GM12892 (cell line): ENCODE measurements around the gene SLC25A39.
"Not testable (repeated sequence)": the region's sequence is repeated elsewhere in the genome, so short reads cannot be mapped to it uniquely, and the experiment has no call there.

Experiments used
- DNase-seq: peaks from one replicate; pipeline ENCODE4 v3.0.0; 2011; ENCODE audit not compliant: insufficient read length
- FAIRE-seq: peaks from 2 replicates; lab custom pipeline; 2011; peaks lifted over from hg19 to GRCh38; lab: Jason Lieb, UNC
- POLR2A ChIP-seq: IDR thresholded peaks from 2 replicates; pipeline ENCODE4 v1.6.1; 2011; ENCODE audit warnings: low read depth, low read length, control low read depth
- POLR2AphosphoS5 ChIP-seq: IDR thresholded peaks from 2 replicates; pipeline ENCODE4 v1.6.1; 2011; ENCODE audit warnings: low read depth, low read length, control low read depth
- TAF1 ChIP-seq: IDR thresholded peaks from 2 replicates; pipeline ENCODE4 v1.6.1; 2011; ENCODE audit warnings: low read depth, mild to moderate bottlenecking, control low read depth, low read length, borderline replicate concordance

SLC25A39 gene

DNA sequence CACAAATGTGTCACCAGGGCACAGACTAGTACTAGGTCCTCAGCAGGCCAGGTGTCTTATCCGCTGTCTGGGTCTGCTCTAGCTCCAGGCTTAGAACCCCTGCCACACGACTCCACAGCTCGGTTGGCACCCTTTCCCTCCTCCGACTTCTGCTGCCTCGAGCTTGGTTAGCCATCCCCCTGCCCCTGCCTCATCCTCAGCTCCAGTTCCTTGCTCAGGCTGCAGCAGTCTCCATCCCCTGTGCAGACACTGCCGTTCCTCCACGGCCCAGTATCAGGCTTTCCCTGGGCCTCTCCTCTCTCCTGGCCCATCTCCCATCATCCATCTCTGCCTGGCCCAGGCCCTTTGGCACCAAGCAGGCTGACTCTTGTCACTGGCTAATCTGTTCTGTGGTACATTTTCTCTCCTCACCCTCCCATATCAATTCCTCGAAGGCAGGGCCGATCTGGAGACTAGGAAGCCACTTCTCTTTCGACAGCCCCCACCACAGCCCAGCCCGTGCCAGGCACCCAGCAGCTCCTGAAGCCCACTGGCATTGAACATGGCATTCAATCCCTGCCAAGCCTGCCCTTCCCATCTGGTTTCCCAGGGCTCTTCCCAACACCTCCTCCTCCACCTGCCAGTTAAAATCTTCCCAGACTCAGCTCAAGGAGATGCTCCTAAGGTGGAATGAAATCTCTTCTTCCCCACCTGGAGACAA, 19.0 kb upstream of the SLC25A39 start:
- no peak for TF ChIP-seq POLR2A
- TF ChIP-seq POLR2AphosphoS5: no peak
- TF ChIP-seq TAF1: no peak
- FAIRE-seq (no peak), DNase-seq (no peak)

DNA sequence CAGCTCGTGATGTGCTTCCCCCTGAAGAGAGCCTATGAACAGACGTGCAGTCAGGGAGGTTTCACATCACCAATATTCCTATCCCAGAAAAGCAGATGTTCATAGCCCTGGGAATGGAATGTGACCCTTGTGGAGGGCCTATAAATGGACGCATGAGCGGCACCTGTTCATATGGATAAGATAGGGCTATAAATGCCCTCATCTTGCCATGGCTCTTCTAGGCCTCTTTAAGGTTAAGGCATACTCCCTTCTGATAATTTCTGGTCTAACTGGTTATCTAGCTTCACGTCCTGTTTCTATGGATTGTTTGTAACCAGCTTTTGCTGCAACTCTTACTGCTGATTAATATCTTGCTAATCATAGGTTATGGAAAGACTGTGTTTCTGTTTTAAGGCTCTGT, 15.9 kb upstream of the SLC25A39 start:
- DNase-seq, FAIRE-seq: not testable (repeated sequence)

DNA sequence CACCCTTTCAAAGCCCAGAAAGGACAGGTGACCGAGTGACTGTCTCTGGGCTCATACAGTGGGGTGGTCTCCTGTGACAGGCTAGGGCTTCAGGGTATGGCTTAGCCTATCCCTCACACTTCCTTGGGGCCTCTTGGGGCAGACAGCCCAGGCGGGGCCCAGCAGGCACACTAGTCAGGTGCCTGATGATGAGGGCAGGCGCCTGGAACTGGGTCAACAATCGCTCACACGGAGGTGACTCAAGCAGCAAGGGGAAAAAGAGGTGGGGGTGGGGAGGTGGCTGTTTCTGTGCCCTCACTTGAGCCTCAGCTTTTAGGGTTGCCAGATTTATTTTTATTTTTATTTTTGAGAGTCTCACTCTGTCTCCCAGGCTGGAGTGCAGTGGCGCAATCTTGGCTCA, 14.1 kb upstream of the SLC25A39 start:
- no peak for TF ChIP-seq POLR2AphosphoS5
- TF ChIP-seq POLR2A: no peak
- FAIRE-seq: no peak
- no peak for DNase-seq

DNA sequence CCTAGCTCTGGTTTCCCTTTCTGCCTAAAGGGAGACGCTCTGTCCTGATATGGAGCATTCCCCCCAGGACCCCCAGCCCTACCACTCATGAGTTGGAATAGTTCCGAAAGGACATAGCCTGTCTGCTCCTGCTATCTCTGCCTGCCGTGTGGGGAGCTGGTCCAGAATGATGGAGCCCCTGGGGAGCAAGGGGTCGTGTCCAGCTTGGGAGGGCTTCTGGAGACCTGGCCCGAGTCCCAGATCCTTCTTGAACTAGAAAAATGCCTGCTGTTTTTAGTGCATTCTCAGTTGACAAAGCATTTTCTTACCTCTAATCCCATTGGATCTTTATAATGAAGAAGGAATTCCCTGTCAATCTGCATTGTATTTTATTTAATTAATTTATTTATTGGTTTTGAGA, 11.3 kb upstream of the SLC25A39 start:
- FAIRE-seq (no peak), DNase-seq (no peak)
- no peak for TF ChIP-seq POLR2A
- TF ChIP-seq POLR2AphosphoS5: no peak
- TF ChIP-seq TAF1: no peak

DNA sequence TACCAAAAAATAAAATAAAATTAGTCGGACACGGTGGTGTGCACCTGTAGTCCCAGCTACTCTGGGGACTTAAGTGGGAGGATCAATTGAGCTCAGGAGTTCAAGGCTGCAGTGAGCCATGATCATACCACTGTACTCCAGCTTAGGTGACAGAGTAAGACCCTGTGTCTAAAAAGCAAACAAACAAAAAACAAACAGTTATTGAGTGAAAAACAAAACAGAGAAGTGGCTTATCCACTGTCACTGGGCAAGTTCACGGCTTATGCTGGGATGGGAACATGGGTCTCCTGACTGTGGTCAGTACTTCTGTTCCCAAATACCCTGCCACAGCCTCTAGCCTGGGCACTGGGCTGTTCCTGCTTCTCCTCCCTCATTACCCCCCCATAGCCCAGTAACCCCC, 10.9 kb upstream of the SLC25A39 start:
- FAIRE-seq (no peak), DNase-seq (no peak)
- no peak for TF ChIP-seq POLR2AphosphoS5
- no peak for TF ChIP-seq TAF1
- no peak for TF ChIP-seq POLR2A

DNA sequence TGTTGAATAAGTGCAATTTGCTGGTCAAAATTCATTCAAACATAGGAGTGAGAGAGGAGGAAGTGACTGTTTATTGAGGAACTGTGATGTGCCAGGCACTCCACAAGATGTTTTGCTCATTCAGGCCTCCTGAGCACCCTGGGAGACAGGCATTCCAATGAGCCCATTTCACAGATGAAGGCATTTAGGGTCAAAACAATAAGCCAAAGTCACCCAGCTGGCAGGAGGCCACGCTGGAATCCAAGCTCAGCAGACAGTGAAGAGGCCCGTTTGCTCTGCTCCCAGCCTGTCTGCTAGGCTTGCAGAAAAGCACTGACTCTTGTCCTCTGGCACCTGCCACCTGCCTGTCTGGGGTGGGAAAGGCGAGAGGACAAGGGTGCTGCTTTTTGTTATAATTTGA, 10.1 kb upstream of the SLC25A39 start:
- FAIRE-seq (no peak), DNase-seq (no peak)
- TF ChIP-seq TAF1 (no peak), POLR2AphosphoS5 (no peak), POLR2A (no peak)

DNA sequence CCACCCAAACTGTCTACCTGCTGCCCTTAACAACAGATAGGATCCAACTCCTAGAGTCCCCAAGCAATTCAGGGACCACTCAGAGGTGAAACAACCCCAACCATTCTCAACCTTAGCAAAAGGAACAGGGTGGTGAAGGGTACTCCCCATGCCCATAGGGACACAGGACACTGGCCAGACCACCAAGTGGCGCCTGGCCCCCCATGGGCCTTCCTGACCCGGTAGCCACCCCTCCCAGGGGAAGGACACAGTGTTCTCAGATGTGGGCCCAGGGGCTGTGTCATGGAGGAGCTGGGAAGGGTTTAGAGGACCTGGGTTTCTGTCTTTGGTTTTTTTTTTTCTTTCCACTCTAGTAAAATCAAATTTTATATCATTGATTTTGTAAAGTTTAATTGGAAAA, 9.7 kb upstream of the SLC25A39 start:
- TF ChIP-seq TAF1 (no peak), POLR2A (no peak), POLR2AphosphoS5 (no peak)
- no peak for DNase-seq
- no peak for FAIRE-seq

DNA sequence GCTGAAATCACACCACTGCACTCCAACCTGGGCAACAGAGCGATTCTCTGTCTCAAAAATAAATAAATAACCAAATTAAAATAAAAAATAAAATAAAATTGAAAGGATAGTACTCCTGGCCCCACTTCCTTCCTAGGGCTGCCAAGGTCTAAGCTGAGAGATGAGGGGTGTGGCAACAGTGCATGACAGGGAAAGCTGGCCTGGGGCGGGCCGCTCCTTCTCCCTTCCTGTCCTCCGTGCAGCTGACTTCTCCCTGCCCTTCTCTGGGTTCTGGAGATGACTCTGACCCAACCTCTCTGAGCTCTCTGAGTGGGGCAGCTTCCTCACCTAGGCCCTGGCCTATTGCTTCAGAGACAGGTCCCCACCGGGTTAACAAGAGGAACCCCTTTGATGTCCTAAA, 8.7 kb upstream of the SLC25A39 start:
- no peak for TF ChIP-seq POLR2A
- TF ChIP-seq POLR2AphosphoS5: no peak
- no peak for TF ChIP-seq TAF1
- DNase-seq: no peak
- no peak for FAIRE-seq

DNA sequence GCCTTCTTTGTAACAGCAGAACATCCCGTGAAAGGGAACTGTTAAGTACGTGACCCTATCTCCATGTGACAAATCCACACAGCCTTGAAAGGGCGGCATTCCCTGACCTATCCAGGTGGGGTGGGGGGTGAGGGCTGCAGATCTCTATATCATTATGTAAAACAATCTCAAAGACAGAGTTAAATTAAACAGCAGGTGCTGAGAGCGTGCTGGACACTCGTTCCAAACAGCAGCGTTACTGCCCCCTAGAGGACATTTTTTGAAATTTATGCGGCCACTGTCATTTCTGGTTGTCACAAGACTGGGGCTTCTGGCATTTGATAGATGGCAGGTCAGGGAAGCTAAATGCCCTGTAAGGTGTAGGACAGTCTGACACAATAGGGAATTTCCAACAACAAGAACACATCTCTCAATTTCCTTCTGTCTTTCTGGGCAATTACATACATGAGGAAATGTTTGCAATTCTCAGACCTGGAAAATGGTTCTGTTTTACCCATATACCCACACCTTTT, 6.7 kb upstream of the SLC25A39 start:
- FAIRE-seq: peak; percentile 94
- TF ChIP-seq TAF1 (no peak), POLR2A (no peak), POLR2AphosphoS5 (no peak)

DNA sequence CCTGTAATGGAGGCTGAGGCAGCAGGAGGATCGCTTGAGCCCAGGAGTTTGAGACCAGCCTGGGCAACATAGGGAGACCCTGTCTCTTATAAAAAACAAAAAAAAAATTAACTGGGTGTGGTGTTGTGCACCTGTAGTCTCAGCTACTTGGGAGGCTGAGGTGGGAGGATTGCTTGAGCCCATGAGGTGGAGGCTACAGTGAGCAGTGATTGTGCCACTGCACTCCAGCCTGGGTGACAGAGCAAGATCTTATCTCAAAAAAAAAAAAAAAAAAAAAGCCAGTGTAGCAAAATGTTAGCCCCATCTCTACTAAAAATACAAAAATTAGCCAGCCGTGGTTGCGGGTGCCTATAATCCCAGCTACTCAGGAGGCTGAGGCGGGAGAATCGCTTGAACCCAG, 5.6 kb upstream of the SLC25A39 start:
- not testable (repeated sequence) for DNase-seq, FAIRE-seq

More for the DNA sequence above, 6.7 kb upstream of the SLC25A39 start:
- DNase-seq: peak; percentile 63

DNA sequence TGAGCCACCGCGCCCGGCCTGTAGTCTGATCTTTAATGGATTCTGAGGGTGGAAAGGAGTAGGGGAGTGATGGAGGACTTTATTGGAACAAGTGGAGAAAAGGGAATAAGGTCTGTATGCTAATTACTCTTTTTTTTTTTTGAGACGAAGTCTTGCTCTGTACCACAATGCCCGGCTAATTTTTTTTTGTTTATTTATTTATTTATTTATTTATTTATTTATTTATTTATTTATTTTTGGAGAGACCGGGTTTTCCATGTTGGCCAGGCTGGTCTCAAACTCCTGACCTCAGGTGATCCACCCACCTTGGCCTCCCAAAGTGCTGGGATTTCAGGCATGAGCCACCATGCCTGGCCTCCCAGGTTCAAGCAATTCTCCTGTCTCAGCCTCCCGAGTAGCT, 4.9 kb upstream of the SLC25A39 start:
- FAIRE-seq, DNase-seq: not testable (repeated sequence)

DNA sequence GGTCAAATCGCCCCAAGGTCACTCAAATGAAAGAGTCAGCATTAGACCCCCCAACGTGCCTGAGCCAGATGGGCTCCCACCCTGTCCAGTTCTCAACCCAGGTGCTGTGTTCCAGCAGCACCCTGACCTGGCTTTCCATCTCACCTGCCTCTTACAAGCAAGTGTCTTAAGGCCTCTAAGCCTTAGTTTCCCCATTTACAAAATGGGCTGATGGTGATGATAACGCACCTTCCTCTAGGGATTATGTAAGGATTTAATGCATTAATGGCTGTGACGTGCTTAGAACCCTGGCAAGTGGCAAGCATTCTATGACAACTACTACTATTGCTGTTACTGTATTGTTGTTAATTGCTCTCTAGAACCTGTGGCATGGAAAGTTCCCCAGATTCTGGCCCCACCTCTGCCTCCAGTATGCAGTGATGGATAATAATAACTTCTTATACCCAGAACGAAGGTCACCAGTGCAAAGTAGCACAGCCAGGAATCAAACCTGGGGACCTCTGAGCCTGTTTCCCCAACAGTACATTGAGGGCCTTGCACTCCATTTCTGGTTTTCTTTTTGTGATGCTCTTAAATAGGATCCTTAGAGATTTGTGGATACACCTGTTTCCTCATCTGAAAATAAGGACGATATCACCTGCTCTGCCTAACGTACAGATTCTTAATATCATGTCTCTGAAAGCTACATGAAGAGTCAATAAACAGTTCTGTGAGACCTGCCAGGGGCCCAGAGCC, 3.3 kb upstream of the SLC25A39 start:
- FAIRE-seq (no peak), DNase-seq (no peak)
- TF ChIP-seq TAF1: no peak
- no peak for TF ChIP-seq POLR2A
- TF ChIP-seq POLR2AphosphoS5: no peak

DNA sequence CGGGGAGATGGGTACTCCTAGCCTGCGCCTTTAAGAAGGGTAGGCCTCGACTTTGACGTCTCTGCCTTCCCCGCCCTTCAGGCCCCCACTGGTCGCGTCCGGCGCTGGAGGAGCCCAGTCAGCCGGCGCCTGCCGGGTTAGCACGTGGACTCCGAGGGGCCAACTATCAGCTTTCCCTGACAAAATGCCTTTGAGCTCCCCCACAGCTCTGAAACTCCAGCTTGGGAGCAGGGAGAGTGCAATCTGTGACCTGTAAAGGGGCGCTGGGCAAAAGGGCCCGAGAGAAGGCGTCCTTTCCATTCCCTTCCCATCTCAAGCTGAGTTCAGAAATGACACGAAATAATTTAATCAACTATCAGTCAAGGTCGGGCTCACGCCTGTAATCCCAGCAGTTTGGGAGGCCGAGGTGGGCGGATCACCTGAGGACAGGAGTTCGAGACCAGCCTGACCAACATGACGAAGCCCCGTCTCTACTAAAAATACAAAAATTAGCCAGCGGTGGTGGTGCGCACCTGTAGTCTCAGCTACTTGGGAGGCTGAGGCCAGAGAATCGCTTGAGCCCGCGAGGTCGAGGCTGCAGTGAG, 2.3 kb upstream of the SLC25A39 start:
- FAIRE-seq: peak; percentile 61
- peak; percentile 94 for DNase-seq

More for the DNA sequence above, 2.3 kb upstream of the SLC25A39 start:
- TF ChIP-seq POLR2AphosphoS5 (no peak), POLR2A (no peak), TAF1 (no peak)
